Gastroesophageal sphincter (tissue), 4 donors: Measurements from ENCODE around the gene CPT1A. TPM values are rescaled to one million over a fixed set of nuclear protein-coding genes. Genes with fewer than 3 reads are reported as not detected.

Experiments used
- ATAC-seq: fragments of 150-250 bp; one replicate; pipeline ENCODE4 v1.9.1; 2016; ENCODE audit warnings: mild to moderate bottlenecking, moderate library complexity
- H3K27ac ChIP-seq, 4 donors: fragments of 200-600 bp; sonication (generic) in 3 of 4; 1 replicate in 3 of 4; 2 replicates in 1 of 4; pipeline ENCODE4 v1.5.1; 2016 to 2019
- H3K27me3 ChIP-seq: fragments of 200-600 bp; sonication (generic); one replicate; pipeline ENCODE4 v1.5.1; 2019
- H3K36me3 ChIP-seq, 2 donors: fragments of 200-600 bp; sonication (generic); one replicate each; pipeline ENCODE4 v1.5.1; 2019; ENCODE audit warnings: control low read depth in 1 of 2
- H3K4me1 ChIP-seq, 3 donors: fragments of 200-600 bp; sonication (generic); 1 replicate in 2 of 3; 2 replicates in 1 of 3; pipeline ENCODE4 v1.5.1; 2016 to 2019; ENCODE audit warnings: control low read depth in 2 of 3
- H3K4me3 ChIP-seq, 2 donors: fragments of 200-600 bp; sonication (generic); one replicate each; pipeline ENCODE4 v1.5.1; 2019; ENCODE audit warnings: mild to moderate bottlenecking in 1 of 2, moderate library complexity in 1 of 2
- H3K9me3 ChIP-seq, 3 donors: fragments of 200-600 bp; sonication (generic); one replicate each; pipeline ENCODE4 v1.5.1; 2017 to 2019; ENCODE audit warnings: control low read depth in 2 of 3
- EP300 ChIP-seq: sonication (generic); formaldehyde crosslinking; IDR thresholded peaks from one replicate; pipeline ENCODE4 v1.6.1; 2017; ENCODE audit warnings: antibody characterized with exemption, mild to moderate bottlenecking
- POLR2A ChIP-seq, 2 donors: fragments of 450-650 bp; IDR thresholded peaks; one replicate each; pipeline ENCODE4 v1.6.1; 2017; ENCODE audit warnings: antibody characterized with exemption in 2 of 2, mild to moderate bottlenecking in 2 of 2, moderate library complexity in 1 of 2
- POLR2AphosphoS5 ChIP-seq: sonication (generic); formaldehyde crosslinking; IDR thresholded peaks from one replicate; pipeline ENCODE4 v1.6.1; 2017; ENCODE audit warnings: antibody characterized with exemption
- WGBS, 2 donors: methylation state at CpG; one replicate each; pipeline ENCODE4 v1.1.5; 2018; ENCODE audit warnings: low coverage in 1 of 2; 5-methylcytosine and 5-hydroxymethylcytosine counted together
- total RNA-seq, 4 donors: library from RNA; depleted of rRNA; stranded (reverse); fragments of >200 nt; gene quantifications; one replicate each; pipeline ENCODE4 v1.1.0, GENCODE V29; 2016
- TF ChIP-seq, protein P1 (sequence below), 4 experiments: fragments of 200-600 bp in 2 of 4; fragments of 450-650 bp in 2 of 4; sonication (generic) in 1 of 4; IDR thresholded peaks; one replicate each; pipeline ENCODE4 v1.5.1; 2017 to 2019; ENCODE audit warnings: antibody characterized with exemption in 4 of 4, mild to moderate bottlenecking in 2 of 4, moderate library complexity in 2 of 4

The CPT1A gene
- total RNA-seq, 4 donors from 2014 or later = 33.4 to 103 (median 74.7) TPM

DNA sequence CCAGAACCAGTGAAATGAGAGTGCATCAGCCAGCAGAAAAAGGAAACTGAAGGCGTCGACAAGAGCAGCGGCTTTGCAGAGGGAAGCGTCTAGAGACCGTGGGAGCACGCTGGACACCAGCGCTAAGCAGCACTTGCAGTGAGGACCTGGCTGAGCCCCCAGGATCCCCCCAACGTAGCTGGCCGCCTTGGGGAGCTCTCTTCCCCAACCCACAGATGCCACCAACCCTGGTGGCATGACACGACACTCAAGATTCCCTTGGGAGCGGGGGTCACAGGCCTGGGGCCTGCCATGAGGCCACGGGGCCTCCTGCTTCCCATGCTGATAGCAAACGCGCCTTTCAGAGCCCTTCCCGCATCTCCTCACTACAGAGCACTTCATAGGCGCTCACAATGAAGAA lies 77.0 kb downstream of the CPT1A start:
- ATAC-seq = no peak
- H3K9me3 ChIP-seq = no peaks in the 10 kb centered on the region
- peaks cover 0 to 98% of the 10 kb centered on the region in 2 donors for H3K36me3 ChIP-seq
- H3K4me1 ChIP-seq = no peaks in the 10 kb centered on the region
- H3K27me3 ChIP-seq = no peaks in the 10 kb centered on the region
- H3K4me3 ChIP-seq = no peak overlapping the region
- WGBS, 2 donors = 79 to 83% methylated on average over 5 to 9 of the region's 16 CpGs
- H3K27ac ChIP-seq = no peak overlapping the region
- TF ChIP-seq POLR2AphosphoS5 (no peak), POLR2A (IDR thresholded peaks at IDR 0.05) (no peak)

DNA sequence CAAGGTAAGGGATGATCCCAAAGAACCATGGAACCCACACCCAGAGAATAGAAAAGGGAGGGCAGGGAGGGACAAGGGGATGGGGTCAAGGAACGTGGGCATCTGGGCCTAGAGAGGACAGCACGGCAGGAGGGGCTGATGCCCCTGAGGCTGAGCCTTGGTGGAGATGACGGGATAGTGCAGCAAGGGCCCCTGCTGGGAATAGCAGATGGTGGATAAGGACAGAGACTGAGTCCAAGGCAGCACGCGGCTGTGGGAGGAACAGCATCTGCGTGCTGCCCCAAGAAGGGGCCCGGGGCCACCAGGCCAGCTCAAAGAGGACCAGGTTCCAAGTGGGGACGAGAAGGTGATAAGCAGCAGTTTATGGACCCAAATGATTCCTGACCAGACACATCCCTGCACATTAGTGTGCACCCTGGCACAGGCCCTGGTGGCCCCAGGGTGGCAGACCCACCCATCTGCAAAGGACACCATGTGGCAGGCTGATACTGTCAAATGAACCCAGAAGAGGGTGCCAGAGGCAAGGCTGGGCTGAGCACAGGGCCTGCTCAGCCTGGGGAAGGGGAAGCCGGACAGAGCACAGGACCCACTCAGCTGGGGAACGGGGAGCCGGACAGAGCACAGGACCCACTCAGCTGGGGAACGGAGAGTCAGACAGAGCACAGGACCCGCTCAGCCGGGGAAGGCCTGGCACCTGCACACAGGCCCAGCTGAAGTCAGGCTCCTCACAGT lies 77.6 kb downstream of the CPT1A start:
- WGBS, 2 donors = 81 to 84% methylated on average over 9 to 10 of the region's 14 CpGs
- Histone ChIP-seq H3K27me3 (no peaks in the 10 kb centered on the region), H3K4me3 (no peak overlapping the region), H3K27ac (no peak overlapping the region), H3K4me1 (no peaks in the 10 kb centered on the region), H3K9me3 (no peaks in the 10 kb centered on the region), H3K36me3 (peaks cover 0 to 98% of the 10 kb centered on the region in 2 donors)
- TF ChIP-seq POLR2AphosphoS5 (no peak), EP300 (no peak), POLR2A (IDR thresholded peaks at IDR 0.05) (no peak)
- TF ChIP-seq, protein P1, sequence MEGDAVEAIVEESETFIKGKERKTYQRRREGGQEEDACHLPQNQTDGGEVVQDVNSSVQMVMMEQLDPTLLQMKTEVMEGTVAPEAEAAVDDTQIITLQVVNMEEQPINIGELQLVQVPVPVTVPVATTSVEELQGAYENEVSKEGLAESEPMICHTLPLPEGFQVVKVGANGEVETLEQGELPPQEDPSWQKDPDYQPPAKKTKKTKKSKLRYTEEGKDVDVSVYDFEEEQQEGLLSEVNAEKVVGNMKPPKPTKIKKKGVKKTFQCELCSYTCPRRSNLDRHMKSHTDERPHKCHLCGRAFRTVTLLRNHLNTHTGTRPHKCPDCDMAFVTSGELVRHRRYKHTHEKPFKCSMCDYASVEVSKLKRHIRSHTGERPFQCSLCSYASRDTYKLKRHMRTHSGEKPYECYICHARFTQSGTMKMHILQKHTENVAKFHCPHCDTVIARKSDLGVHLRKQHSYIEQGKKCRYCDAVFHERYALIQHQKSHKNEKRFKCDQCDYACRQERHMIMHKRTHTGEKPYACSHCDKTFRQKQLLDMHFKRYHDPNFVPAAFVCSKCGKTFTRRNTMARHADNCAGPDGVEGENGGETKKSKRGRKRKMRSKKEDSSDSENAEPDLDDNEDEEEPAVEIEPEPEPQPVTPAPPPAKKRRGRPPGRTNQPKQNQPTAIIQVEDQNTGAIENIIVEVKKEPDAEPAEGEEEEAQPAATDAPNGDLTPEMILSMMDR (IDR thresholded peaks at IDR 0.05) = no peak
- no peak for ATAC-seq

DNA sequence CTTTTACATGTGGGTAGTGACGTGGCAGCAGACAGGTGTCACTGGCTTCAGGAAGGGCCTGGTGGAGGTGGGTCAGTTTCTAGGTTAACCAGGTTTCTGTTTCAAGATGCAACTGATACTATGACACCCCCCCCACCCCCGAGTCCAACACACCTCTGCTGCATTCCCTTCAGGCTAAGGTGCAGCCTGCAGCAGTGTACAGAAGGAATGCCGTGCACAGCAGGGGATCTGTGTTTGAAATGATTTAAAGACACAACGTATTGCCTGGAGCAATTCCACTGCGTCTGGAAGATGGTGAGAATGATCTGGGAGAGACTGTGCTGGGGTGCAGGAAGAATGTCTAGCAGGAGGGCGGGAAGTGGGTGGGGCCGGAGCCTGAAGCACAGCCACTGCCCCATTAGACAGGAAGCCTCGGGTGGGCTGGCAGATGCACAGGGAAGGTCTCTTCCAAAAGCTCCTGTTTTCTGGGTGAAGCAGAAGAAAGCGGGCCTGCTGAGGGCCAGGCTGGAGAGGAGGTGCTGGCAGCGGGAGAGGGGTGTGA lies 78.5 kb downstream of the CPT1A start:
- 50 to 63% methylated on average over 5 to 8 of the region's 10 CpGs for WGBS, 2 donors
- Histone ChIP-seq H3K36me3 (peaks cover 0 to 98% of the 10 kb centered on the region in 2 donors), H3K4me1 (no peaks in the 10 kb centered on the region), H3K27ac (no peak overlapping the region), H3K4me3 (no peak overlapping the region), H3K9me3 (no peaks in the 10 kb centered on the region), H3K27me3 (no peaks in the 10 kb centered on the region)
- ATAC-seq = no peak
- TF ChIP-seq EP300 (no peak), POLR2A (IDR thresholded peaks at IDR 0.05) (no peak), POLR2AphosphoS5 (no peak)
- TF ChIP-seq, protein P1 (IDR thresholded peaks at IDR 0.05) = no peak

DNA sequence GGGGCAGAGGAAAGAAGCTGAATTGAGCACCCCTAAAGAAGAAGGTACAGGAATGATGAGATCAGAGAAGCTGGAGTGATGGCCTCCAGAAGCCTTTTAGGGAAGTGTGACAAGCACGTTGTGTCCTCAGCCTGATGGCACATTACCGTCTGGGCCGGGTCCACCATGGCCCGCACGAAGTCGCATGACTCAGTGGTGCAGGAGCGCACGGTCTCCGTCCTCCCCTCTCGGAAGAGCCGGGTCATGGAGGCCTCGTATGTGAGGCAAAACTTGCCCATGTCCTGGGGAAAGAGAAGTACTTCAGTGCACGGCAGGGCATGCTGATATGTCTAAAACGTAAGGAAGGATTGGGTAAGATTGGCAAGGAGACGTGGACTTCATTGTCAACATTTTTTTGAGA lies 79.2 kb downstream of the CPT1A start:
- WGBS, 2 donors = 78 to 96% methylated on average over 7 to 8 of the region's 15 CpGs
- no peak overlapping the region for H3K27ac ChIP-seq
- no peak overlapping the region for H3K4me3 ChIP-seq
- H3K4me1 ChIP-seq = no peaks in the 10 kb centered on the region
- TF ChIP-seq POLR2AphosphoS5 (no peak), EP300 (no peak), POLR2A (IDR thresholded peaks at IDR 0.05) (no peak)
- TF ChIP-seq, protein P1 (IDR thresholded peaks at IDR 0.05) = no peak
- ATAC-seq = no peak
- peaks cover 0 to 100% of the 10 kb centered on the region in 2 donors for H3K36me3 ChIP-seq
- H3K9me3 ChIP-seq = no peaks in the 10 kb centered on the region
- H3K27me3 ChIP-seq = no peaks in the 10 kb centered on the region

DNA sequence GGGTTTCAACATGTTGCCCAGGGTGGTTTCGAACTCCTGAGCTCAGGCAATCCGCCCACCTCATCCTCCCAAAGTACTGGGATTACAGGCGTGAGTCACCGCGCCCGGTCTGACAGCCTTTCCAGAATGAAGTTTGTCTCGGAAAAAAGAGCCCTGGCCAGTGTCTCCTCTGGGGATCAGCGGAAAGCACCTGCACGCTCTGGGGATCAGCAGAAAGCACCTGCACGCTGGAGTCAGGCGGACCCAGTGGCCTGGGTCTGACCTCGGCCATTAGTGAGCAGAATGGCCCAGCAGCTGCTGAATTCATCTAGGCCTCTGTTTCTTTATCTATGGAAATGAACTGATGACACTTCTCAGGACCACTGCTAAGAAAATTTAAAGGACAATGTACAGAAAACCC lies 79.9 kb downstream of the CPT1A start:
- Histone ChIP-seq H3K4me1 (no peaks in the 10 kb centered on the region), H3K27ac (no peak overlapping the region), H3K4me3 (no peak overlapping the region), H3K27me3 (no peaks in the 10 kb centered on the region), H3K36me3 (peaks cover 0 to 100% of the 10 kb centered on the region in 2 donors), H3K9me3 (no peaks in the 10 kb centered on the region)
- 83% methylated on average over 7 of the region's 12 CpGs; no CpG with 5 or more reads in 1 of the 2 donors for WGBS, 2 donors
- ATAC-seq = no peak
- TF ChIP-seq EP300 (no peak), POLR2A (IDR thresholded peaks at IDR 0.05) (no peak), POLR2AphosphoS5 (no peak)
- TF ChIP-seq, protein P1 (IDR thresholded peaks at IDR 0.05) = no peak
